Endothelial cell of umbilical vein (primary cell): ENCODE results near the gene KDM4B. TPM values are rescaled to one million over a fixed set of nuclear protein-coding genes. Genes with fewer than 3 reads are reported as not detected.
A peak's percentile ranks its signal among the peaks of the same experiment; 100 is the strongest.

Experiments
- BruUV-seq: library from RNA; stranded (reverse); fragments of 400-500 nt; replicated peaks from 2 replicates; lab custom pipeline; 2021; lab: Mats Ljungman, UMichigan
- CTCF ChIA-PET: fragments of 300-600, 350-600 bp; sonication (Branson Sonifier 250); formaldehyde crosslinking; loops from one replicate; lab custom pipeline; 2021; ENCODE audit warnings: antibody characterized with exemption, inconsistent platforms; lab: Charles Lee
- POLR2A ChIA-PET: fragments of 300-600, 350-600 bp; sonication (Branson Sonifier 250); formaldehyde crosslinking; loops from one replicate; lab custom pipeline; 2021; ENCODE audit warnings: antibody characterized with exemption, inconsistent platforms; lab: Charles Lee
- DNase-seq: peaks from one replicate; pipeline ENCODE4 v3.0.0-alpha.2; 2011; ENCODE audit warnings: low read depth, low spot score
- FAIRE-seq: peaks from 2 replicates; lab custom pipeline; 2011; peaks lifted over from hg19 to GRCh38; lab: Jason Lieb, UNC
- H2AFZ ChIP-seq: 2 replicates; pipeline ENCODE4 v1.6.0; 2012; ENCODE audit warnings: low read depth, low read length, control low read depth, inconsistent platforms
- H3K27ac ChIP-seq: 2 replicates; pipeline ENCODE4 v1.5.1; 2011; ENCODE audit warnings: low read depth, mild to moderate bottlenecking, control low read depth, low read length, moderate library complexity; ENCODE audit not compliant: insufficient read depth
- H3K27me3 ChIP-seq, 2 experiments: 2 replicates each; pipeline versions ENCODE4 v1.6.0 to v1.6.1; 2011; ENCODE audit warnings: low read length in 2 of 2, mixed read lengths in 1 of 2; ENCODE audit not compliant: control insufficient read depth in 2 of 2, insufficient read depth in 2 of 2
- H3K36me3 ChIP-seq, 2 experiments: 2 replicates in 1 of 2; 3 replicates in 1 of 2; pipeline ENCODE4 v1.5.1; 2011; ENCODE audit warnings: low read length in 2 of 2, mild to moderate bottlenecking in 1 of 2, moderate library complexity in 1 of 2; ENCODE audit not compliant: control insufficient read depth in 2 of 2, insufficient read depth in 2 of 2; ENCODE audit errors: extremely low read depth in 1 of 2
- H3K4me1 ChIP-seq: 3 replicates; pipeline ENCODE4 v1.5.1; 2011; ENCODE audit warnings: mild to moderate bottlenecking, low read length; ENCODE audit not compliant: control insufficient read depth, insufficient read depth; ENCODE audit errors: extremely low read depth
- H3K4me2 ChIP-seq: 2 replicates; pipeline ENCODE4 v1.6.1; 2011; ENCODE audit warnings: low read length, control low read depth, mixed read lengths; ENCODE audit not compliant: insufficient read depth
- H3K4me3 ChIP-seq, 3 experiments: fragments of 200-600 bp in 1 of 3; sonication (generic), shearing (Covaris generic) in 1 of 3; replicated peaks in 1 of 3; 2 replicates each; pipeline ENCODE4 v1.5.1; 2011 to 2016; ENCODE audit warnings: control low read depth in 3 of 3, low read length in 3 of 3, mild to moderate bottlenecking in 2 of 3, inconsistent platforms in 1 of 3, low read depth in 1 of 3, moderate library complexity in 1 of 3; ENCODE audit not compliant: insufficient read depth in 1 of 3
- H3K79me2 ChIP-seq: 2 replicates; pipeline ENCODE4 v1.6.0; 2012; ENCODE audit warnings: low read length, inconsistent platforms; ENCODE audit not compliant: control insufficient read depth, insufficient read depth
- H3K9ac ChIP-seq: replicated peaks from 2 replicates; pipeline ENCODE3; 2011; ENCODE audit warnings: low read length, control low read depth; ENCODE audit not compliant: insufficient read depth; ENCODE audit errors: extremely low read depth
- H3K9me1 ChIP-seq: replicated peaks from 3 replicates; pipeline ENCODE4 v1.6.0; 2011; ENCODE audit warnings: mild to moderate bottlenecking, low read length; ENCODE audit not compliant: control insufficient read depth, insufficient read depth; ENCODE audit errors: extremely low read depth
- H3K9me3 ChIP-seq: replicated peaks from 2 replicates; pipeline ENCODE4 v1.5.1; 2012; ENCODE audit warnings: low read length, inconsistent platforms; ENCODE audit not compliant: control insufficient read depth, insufficient read depth
- H4K20me1 ChIP-seq: replicated peaks from 2 replicates; pipeline ENCODE3; 2011; ENCODE audit warnings: mild to moderate bottlenecking, low read length; ENCODE audit not compliant: control insufficient read depth, insufficient read depth; ENCODE audit errors: extremely low read depth
- CTCF ChIP-seq, 2 donors: IDR thresholded peaks; 1 replicate in 1 of 2; 2 replicates in 1 of 2; pipeline ENCODE4 v1.5.1; 2011; ENCODE audit warnings: low read length in 2 of 2, mild to moderate bottlenecking in 2 of 2, moderate library complexity in 2 of 2, control low read depth in 1 of 2, inconsistent platforms in 1 of 2, low read depth in 1 of 2; ENCODE audit not compliant: insufficient read depth in 1 of 2; ENCODE audit errors: extremely low read depth in 1 of 2
- FOS ChIP-seq: IDR thresholded peaks from 2 replicates; pipeline ENCODE4 v1.6.1; 2011; ENCODE audit warnings: mild to moderate bottlenecking, low read length, moderate library complexity, borderline replicate concordance; ENCODE audit not compliant: insufficient read depth
- dilution Hi-C: fragments of 300-500 bp; cut with MboI; formaldehyde crosslinking; loops from one replicate; pipeline ENCODE4 v1.15.0; 2019; ENCODE audit warnings: low sequenced_read_pairs; ENCODE audit not compliant: extremely low pct_ligation_motif_present
- intact Hi-C: fragments of 100-400 bp; cut with micrococcal nuclease; formaldehyde crosslinking; loops from one replicate; pipeline ENCODE4 v1.10.0; 2022
- polyA plus RNA-seq, 4 experiments: library from polyadenylated mRNA; depleted of rRNA in 3 of 4; stranded (reverse) in 3 of 4; unstranded in 1 of 4; fragments of >200 nt; gene quantifications; 2 replicates each; pipeline versions ENCODE4 v1.2.1 to v1.2.3, GENCODE V29; 2011 to 2012; ENCODE audit warnings: missing spikeins in 1 of 4
- total RNA-seq: library from RNA; stranded (reverse); gene quantifications from 2 replicates; pipeline ENCODE4 v1.2.3, GENCODE V29; 2021
- TF ChIP-seq, protein P1 (sequence below): IDR thresholded peaks from 2 replicates; pipeline ENCODE4 v1.6.1; 2011; ENCODE audit not compliant: insufficient read depth, insufficient read length

Gene KDM4B
- total and polyA plus RNA-seq, 2 donors (not counting 3 experiments of a cell fraction or from before 2014, with no cell fraction given) = 12.4 to 37.2 TPM

- peak; percentile 69 for DNase-seq
- POLR2A ChIA-PET = no interaction called here
- TF ChIP-seq, protein P1, sequence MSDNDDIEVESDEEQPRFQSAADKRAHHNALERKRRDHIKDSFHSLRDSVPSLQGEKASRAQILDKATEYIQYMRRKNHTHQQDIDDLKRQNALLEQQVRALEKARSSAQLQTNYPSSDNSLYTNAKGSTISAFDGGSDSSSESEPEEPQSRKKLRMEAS = peak; percentile 32
- no peak for TF ChIP-seq FOS
- TF ChIP-seq CTCF (IDR thresholded peaks at IDR 0.05; ENCODE audit: extremely low read depth in 1 of 2, insufficient read depth in 1 of 2, low read depth in 1 of 2, low read length in 2 of 2) = peak; percentile 97 to 99
- H3K4me1 ChIP-seq = peaks cover 7% of the 10 kb centered on the region
- H3K27me3 ChIP-seq = no peaks in the 10 kb centered on the region
- no peaks in the 10 kb centered on the region for H3K9me3 ChIP-seq
- H3K4me3 ChIP-seq = no peak overlapping the region
- no peak overlapping the region for H3K4me2 ChIP-seq
- no TSS peak for BruUV-seq
- intact Hi-C loops (loop anchor here (1.0 to 5.0 kb wide), 3 partner anchors 106 to 530 kb away; no protein-coding TSS in a partner anchor), dilution Hi-C loops (no loop called here)
- CTCF ChIA-PET = interaction anchor here (0.5 to 2.3 kb wide), 36 partner anchors 10 to 544 kb away, joined by 3 to 17 read pairs (median 4); partner anchors contain the start of gene KDM4B
- no peaks in the 10 kb centered on the region for H3K9me1 ChIP-seq
- no peak overlapping the region for H3K9ac ChIP-seq
- no peaks in the 10 kb centered on the region for H3K79me2 ChIP-seq
- H2AFZ ChIP-seq = no peak overlapping the region
- peak; percentile 84 for FAIRE-seq
- H3K27ac ChIP-seq = no peak overlapping the region
- no peaks in the 10 kb centered on the region for H4K20me1 ChIP-seq
- H3K36me3 ChIP-seq = peaks cover 2 to 9% of the 10 kb centered on the region in 2 experiments
Observed at GRCh38 chr19:5048091-5048726, 79.3 kb downstream of the KDM4B start.
